Adipocyte (in vitro differentiated cells): Measurements from ENCODE around the gene FRAT2.

Experiments
- DNase-seq: peaks from one replicate; pipeline ENCODE4 v3.0.0-alpha.2; 2015; ENCODE audit warnings: low read depth
- H3K27me3 ChIP-seq: replicated peaks from 2 replicates; pipeline ENCODE4 v1.7.0; 2013; ENCODE audit warnings: mild to moderate bottlenecking, low read length, moderate library complexity; ENCODE audit not compliant: control insufficient read depth, insufficient read depth
- H3K36me3 ChIP-seq: 2 replicates; pipeline ENCODE4 v1.7.0; 2013; ENCODE audit warnings: low read length, mild to moderate bottlenecking, moderate library complexity; ENCODE audit not compliant: control insufficient read depth, insufficient read depth, severe bottlenecking
- H3K4me1 ChIP-seq: 2 replicates; pipeline ENCODE4 v1.7.0; 2013; ENCODE audit warnings: mild to moderate bottlenecking, low read length, moderate library complexity; ENCODE audit not compliant: control insufficient read depth, insufficient read depth
- H3K4me3 ChIP-seq: 2 replicates; pipeline ENCODE4 v1.7.0; 2013; ENCODE audit warnings: mild to moderate bottlenecking, low read length, moderate library complexity
- H3K9ac ChIP-seq: 2 replicates; pipeline ENCODE4 v1.7.0; 2013; ENCODE audit warnings: mild to moderate bottlenecking, low read length, moderate library complexity
- H3K9me3 ChIP-seq: 2 replicates; pipeline ENCODE4 v1.7.0; 2013; ENCODE audit warnings: mild to moderate bottlenecking, low read length, moderate library complexity; ENCODE audit not compliant: control insufficient read depth

FRAT2 gene, protein sequence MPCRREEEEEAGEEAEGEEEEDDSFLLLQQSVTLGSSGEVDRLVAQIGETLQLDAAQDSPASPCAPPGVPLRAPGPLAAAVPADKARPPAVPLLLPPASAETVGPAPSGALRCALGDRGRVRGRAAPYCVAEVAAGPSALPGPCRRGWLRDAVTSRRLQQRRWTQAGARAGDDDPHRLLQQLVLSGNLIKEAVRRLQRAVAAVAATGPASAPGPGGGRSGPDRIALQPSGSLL

DNA sequence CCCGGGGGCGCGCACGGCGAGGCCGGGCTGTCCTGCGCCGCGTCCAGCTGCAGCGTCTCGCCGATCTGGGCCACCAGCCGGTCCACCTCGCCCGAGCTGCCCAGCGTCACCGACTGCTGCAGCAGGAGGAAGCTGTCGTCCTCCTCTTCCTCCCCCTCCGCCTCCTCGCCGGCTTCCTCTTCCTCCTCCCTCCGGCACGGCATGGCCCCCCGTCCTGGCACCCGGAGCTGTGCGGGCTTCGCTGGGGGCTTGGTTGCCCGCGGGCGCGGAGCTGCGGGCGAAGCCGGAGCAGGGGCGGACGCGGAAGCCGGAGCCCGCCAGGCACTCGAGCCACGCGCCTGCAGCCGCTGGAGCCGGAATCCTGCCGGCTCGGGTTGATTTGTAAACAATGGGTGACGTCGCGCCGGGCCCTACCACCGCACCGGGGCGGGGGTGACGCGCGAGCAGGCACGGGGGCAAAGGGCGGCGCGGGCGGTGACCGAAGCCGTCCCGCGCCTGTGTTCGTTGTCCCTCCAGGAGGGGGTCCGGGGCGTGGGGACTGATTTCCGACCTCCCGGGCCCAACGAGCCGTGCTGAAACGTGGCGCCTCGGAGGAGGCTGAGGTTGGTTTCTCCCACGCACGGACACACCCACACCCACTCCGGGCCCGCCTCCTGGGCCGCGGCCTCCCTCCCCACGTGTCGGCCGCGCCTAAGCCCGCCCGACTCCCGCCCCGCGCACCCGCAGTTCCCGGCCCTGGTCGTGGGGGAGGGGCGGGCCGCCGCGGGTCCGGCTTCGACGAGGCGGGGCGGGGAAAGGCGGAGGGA is at the start of gene FRAT2:
FRAT2 (minus strand) TSS at position 360 of the 806 bp plus-strand sequence; CDS start at position 203, 157 bp downstream.
- Histone ChIP-seq H3K4me3 (peak within 1 kb of the TSS; percentile 82), H3K4me1 (peaks cover 35% of the 10 kb centered on the region), H3K9ac (peak within 1 kb of the TSS; percentile 92), H3K36me3 (no peaks in the 10 kb centered on the region), H3K9me3 (no peaks in the 10 kb centered on the region), H3K27me3 (no peaks in the 10 kb centered on the region)
- peak; percentile 96 for DNase-seq

DNA sequence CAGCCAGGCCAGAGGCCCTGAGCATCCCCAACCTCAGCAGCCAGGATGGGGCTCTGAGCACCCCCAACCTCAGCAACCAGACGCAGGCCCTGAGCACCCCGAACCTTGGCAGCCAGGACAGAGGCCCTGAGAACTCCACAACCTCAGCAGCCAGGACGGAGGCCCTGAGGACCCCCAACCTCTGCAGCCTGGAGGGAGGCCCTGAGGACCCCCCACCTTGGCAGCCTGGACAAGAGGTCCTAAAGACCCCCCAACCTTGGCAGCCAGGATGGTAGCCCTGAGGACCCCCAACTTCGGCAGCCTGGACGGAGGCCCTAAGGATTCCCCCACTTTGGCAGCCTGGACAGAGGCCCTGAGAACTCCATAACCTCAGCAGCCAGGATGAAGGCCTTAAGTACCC is 49.6 kb upstream of the FRAT2 start:
- Histone ChIP-seq H3K36me3 (peaks cover 59% of the 10 kb centered on the region), H3K27me3 (no peaks in the 10 kb centered on the region), H3K4me3 (no peak overlapping the region), H3K9me3 (no peaks in the 10 kb centered on the region), H3K4me1 (no peaks in the 10 kb centered on the region), H3K9ac (no peak overlapping the region)
- DNase-seq, result no peak

DNA sequence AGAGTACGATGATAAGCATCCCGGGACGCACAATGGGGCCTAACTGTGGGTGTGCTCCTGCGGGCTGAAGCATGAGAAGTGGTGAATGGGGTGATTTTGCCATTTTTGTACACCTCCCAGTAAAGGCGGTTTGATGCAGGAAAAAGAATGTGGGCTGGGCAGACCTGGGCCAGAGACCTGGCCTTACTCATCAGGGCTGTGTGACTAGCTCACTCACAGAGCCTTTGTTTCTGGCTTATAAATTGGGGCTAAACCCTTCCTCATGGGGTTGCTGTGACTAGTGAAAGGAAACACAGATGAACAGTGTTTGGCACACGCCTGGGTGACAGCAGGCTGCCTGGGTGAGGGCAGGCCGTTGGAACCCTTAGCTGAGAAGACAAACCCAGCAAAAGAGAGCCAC is 48.6 kb upstream of the FRAT2 start:
- Histone ChIP-seq H3K9me3 (no peaks in the 10 kb centered on the region), H3K9ac (no peak overlapping the region), H3K36me3 (peaks cover 58% of the 10 kb centered on the region), H3K27me3 (no peaks in the 10 kb centered on the region), H3K4me1 (no peaks in the 10 kb centered on the region), H3K4me3 (no peak overlapping the region)
- DNase-seq, result no peak

DNA sequence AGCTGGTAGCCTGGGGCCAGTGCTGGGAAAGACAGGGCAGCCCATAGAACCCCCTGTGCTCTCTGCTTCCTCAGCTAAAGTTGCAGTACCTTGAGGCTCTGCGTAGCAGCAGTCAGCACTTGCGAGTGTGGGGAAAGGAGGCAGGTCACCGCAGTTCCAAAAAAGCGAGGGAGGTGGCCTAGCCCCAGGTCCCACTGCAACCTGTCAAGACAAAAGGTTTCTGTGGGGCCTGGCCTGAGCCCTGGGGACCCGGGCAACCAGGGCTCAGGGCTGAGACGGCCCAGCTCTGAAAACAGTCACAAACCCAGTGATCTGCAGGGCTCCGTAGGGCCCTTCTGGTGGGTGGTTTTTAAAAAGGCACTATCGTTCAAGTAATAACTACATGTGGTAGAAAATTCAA is 47.1 kb upstream of the FRAT2 start:
- no peaks in the 10 kb centered on the region for H3K27me3 ChIP-seq
- H3K36me3 ChIP-seq, result peaks cover 58% of the 10 kb centered on the region
- H3K4me3 ChIP-seq, result no peak overlapping the region
- H3K9me3 ChIP-seq, result no peaks in the 10 kb centered on the region
- no peak overlapping the region for H3K9ac ChIP-seq
- DNase-seq, result no peak
- no peaks in the 10 kb centered on the region for H3K4me1 ChIP-seq

DNA sequence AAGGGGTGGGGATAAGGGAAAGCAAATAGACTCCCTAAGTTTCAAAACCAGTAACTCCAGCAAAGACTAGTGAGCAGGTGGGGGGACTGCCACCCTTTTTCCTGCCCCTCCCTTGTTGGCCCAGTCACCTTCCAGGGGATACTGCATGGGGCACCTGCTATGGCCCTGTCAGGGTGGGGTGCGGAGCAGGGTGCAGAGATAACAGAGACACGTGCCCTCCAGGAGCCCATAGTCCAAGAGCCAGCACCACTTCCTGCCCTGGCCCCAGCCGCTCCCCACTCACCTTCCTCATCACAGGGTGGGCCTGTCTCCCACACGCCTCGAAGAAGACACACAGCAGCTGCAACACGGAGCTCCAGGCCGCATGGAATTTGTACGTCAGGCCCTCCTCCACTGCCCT is 46.0 kb upstream of the FRAT2 start:
- H3K4me1 ChIP-seq, result no peaks in the 10 kb centered on the region
- no peak overlapping the region for H3K4me3 ChIP-seq
- peaks cover 58% of the 10 kb centered on the region for H3K36me3 ChIP-seq
- no peak overlapping the region for H3K9ac ChIP-seq
- H3K27me3 ChIP-seq, result no peaks in the 10 kb centered on the region
- no peaks in the 10 kb centered on the region for H3K9me3 ChIP-seq
- DNase-seq, result no peak

DNA sequence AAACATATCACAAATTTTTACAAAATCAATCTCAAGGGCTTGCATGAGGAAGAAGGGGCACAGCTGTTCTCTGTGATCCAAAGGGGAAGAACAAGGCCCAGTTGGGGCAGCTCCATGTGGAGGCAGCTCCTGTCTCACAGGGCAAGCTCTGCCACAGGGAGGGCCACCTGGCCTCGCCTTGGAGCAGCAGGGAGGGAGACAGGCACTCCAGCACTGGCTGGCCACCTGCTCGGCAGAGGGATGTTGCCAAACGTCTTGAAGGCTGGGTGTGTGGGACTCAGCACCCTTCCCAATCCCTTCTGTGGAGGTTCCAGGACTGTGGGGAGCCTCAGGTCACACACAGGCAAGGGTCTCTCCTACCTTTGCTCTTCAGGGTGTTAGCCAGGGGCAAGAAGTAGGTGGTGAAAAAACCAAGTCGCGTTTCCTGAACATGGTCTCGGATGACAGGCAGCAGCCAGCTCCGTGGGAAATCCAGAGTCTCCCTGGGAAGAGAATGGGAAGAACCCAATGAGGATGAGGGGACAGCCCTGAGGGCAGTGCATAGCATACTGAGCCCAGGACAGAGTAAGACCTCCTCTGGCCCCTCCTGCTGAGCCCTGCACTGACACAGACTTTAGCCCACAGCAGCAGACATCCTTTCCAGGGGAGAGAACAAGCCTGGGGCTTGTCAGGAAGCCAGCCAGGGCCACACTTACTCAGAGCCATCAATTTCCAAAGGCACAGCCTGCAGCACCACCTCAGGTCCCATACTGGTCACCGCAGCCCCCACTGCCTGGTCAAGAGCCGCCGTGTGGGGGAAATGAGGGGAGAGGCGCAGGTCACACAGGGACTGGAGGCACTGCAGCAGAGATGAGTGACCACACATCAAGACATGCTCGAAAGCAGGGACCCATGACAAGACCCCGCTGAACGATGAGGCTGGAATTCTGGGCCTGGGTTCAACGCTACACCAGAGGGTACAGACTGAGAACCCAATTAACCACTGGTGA is 44.7 kb upstream of the FRAT2 start:
- H3K27me3 ChIP-seq, result no peaks in the 10 kb centered on the region
- H3K9me3 ChIP-seq, result no peaks in the 10 kb centered on the region
- DNase-seq, result no peak
- peaks cover 63% of the 10 kb centered on the region for H3K36me3 ChIP-seq
- H3K4me1 ChIP-seq, result no peaks in the 10 kb centered on the region
- H3K9ac ChIP-seq, result no peak overlapping the region
- no peak overlapping the region for H3K4me3 ChIP-seq

DNA sequence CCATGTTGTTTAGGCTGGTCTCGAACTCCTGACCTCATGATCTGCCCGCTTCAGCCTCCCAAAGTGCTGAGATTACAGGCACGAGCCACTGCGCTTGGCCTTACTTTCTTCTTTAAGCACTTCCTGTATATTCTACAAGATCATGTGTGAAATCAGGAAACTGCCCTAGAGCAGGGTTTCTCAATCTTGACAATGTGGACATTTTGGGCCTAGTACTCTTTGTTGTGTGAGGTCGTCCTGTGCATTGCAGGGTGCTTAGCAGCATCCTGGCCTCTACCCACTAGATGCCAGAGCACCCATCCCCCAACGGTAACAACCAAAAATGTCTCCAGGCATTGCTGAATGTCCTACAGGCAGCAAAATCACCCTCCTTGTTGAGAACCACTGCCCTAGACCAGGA is 41.9 kb upstream of the FRAT2 start:
- Histone ChIP-seq H3K27me3 (no peaks in the 10 kb centered on the region), H3K9me3 (no peaks in the 10 kb centered on the region), H3K4me3 (no peak overlapping the region), H3K4me1 (no peaks in the 10 kb centered on the region), H3K36me3 (peaks cover 76% of the 10 kb centered on the region), H3K9ac (no peak overlapping the region)
- DNase-seq, result no peak

- peaks cover 80% of the 10 kb centered on the region for H3K36me3 ChIP-seq
- H3K27me3 ChIP-seq, result no peaks in the 10 kb centered on the region
- no peak for DNase-seq
- no peaks in the 10 kb centered on the region for H3K4me1 ChIP-seq
- no peak overlapping the region for H3K4me3 ChIP-seq
- H3K9ac ChIP-seq, result no peak overlapping the region
- H3K9me3 ChIP-seq, result no peaks in the 10 kb centered on the region
Observed at GRCh38 chr10:97373456-97373855, 38.9 kb upstream of the FRAT2 start.

GRCh38 chr10:97372233-97372875 is 37.8 kb upstream of the FRAT2 start:
- no peaks in the 10 kb centered on the region for H3K4me1 ChIP-seq
- no peaks in the 10 kb centered on the region for H3K27me3 ChIP-seq
- H3K9me3 ChIP-seq, result no peaks in the 10 kb centered on the region
- no peak overlapping the region for H3K9ac ChIP-seq
- H3K36me3 ChIP-seq, result peaks cover 75% of the 10 kb centered on the region
- H3K4me3 ChIP-seq, result no peak overlapping the region
- DNase-seq, result no peak

- Histone ChIP-seq H3K4me3 (no peak overlapping the region), H3K4me1 (no peaks in the 10 kb centered on the region), H3K9ac (no peak overlapping the region), H3K27me3 (no peaks in the 10 kb centered on the region), H3K9me3 (no peaks in the 10 kb centered on the region), H3K36me3 (peaks cover 78% of the 10 kb centered on the region)
- no peak for DNase-seq
Observed at GRCh38 chr10:97371696-97372095, 37.2 kb upstream of the FRAT2 start.
